ENCODE results near the gene XBP1. TPM values are rescaled to one million over a fixed set of nuclear protein-coding genes. Genes with fewer than 3 reads are reported as not detected.

The XBP1 gene
- polyA plus RNA-seq, 1 of the 3 experiments (the other 2 are of a cell fraction), result 55.6 TPM

GRCh38 chr22:28795071-28795693, 5.2 kb downstream of the XBP1 start:
- Histone ChIP-seq H3K36me3 (replicated peaks in 1 of 2; ENCODE audit: control insufficient read depth in 1 of 2, insufficient read depth in 2 of 2, low read length in 1 of 2) (peaks cover 41 to 55% of the 10 kb centered on the region in 2 experiments), H3F3A (replicated peaks; ENCODE audit: insufficient read depth) (peaks cover 67% of the 10 kb centered on the region), H3K9ac (no peak overlapping the region), H2AFZ (ENCODE audit: low read depth) (no peak overlapping the region), H3K4me3 (ENCODE audit: low read depth in 2 of 2, low read length in 1 of 2) (no peak overlapping the region), H4K20me1 (ENCODE audit: insufficient read depth) (peaks cover 37% of the 10 kb centered on the region), H3K27me3 (ENCODE audit: insufficient read depth) (no peaks in the 10 kb centered on the region), H3K79me2 (ENCODE audit: insufficient read depth) (peaks cover 67% of the 10 kb centered on the region), H3K9me3 (no peaks in the 10 kb centered on the region), H3K4me2 (no peak overlapping the region), H3K9me2 (no peaks in the 10 kb centered on the region), H3K27ac (ENCODE audit: low read depth in 2 of 2, low read length in 1 of 2) (0 out of 4 replicates have a peak overlapping the region, but pooled peaks of 1 of the 2 experiments have one; percentile 3), H3K4me1 (ENCODE audit: control insufficient read depth in 1 of 2, insufficient read depth in 2 of 2, low read depth in 1 of 2, low read length in 1 of 2) (peaks cover 2 to 11% of the 10 kb centered on the region in 2 experiments; a peak in 1 of 4 replicates)
- POLR2A ChIA-PET, result no interaction called here
- CTCF ChIA-PET, result interaction anchor here (1.0 to 3.1 kb wide), 4 partner anchors 14 to 195 kb away, joined by 3 to 9 read pairs (median 4); partner anchors contain the start of gene CCDC117
- no peak for DNase-seq
- 78% methylated on average over 6 of the region's 6 CpGs for WGBS (ENCODE audit: low lambda C conversion rate)
- TF ChIP-seq MAX (IDR thresholded peaks at IDR 0.05; ENCODE audit: low read depth) (no peak), CHD2 (IDR thresholded peaks at IDR 0.05; ENCODE audit: low read length, partially characterized antibody) (no peak), MXI1 (IDR thresholded peaks at IDR 0.05; ENCODE audit: low read depth, low read length) (no peak), YY1 (IDR thresholded peaks at IDR 0.05; ENCODE audit: low read depth) (no peak), IRF3 (IDR thresholded peaks at IDR 0.05; ENCODE audit: low read depth, low read length) (no peak), RAD21 (IDR thresholded peaks at IDR 0.05; ENCODE audit: low read length) (no peak), USF2 (IDR thresholded peaks at IDR 0.05; ENCODE audit: borderline replicate concordance, low read depth, low read length) (no peak), GATA2 (CRISPR knock-in tag; IDR thresholded peaks at IDR 0.05) (no peak), SIN3A (IDR thresholded peaks at IDR 0.05; ENCODE audit: borderline replicate concordance, low read depth, low read length) (no peak), TAF1 (IDR thresholded peaks at IDR 0.05; ENCODE audit: borderline replicate concordance, low read depth, low read length) (no peak), PBX3 (IDR thresholded peaks at IDR 0.05) (no peak), GABPA (IDR thresholded peaks at IDR 0.05; ENCODE audit: low read depth) (no peak), POLR2AphosphoS5 (IDR thresholded peaks at IDR 0.05; ENCODE audit: low read depth, low read length) (no peak), FOXJ3 (CRISPR knock-in tag; IDR thresholded peaks at IDR 0.05) (no peak), TCF12 (IDR thresholded peaks at IDR 0.05) (no peak)
